ENCODE data around the gene MAPK8.
"Not testable (repeated sequence)": the region's sequence is repeated elsewhere in the genome, so short reads cannot be mapped to it uniquely, and the experiment has no call there.

The MAPK8 gene

DNA sequence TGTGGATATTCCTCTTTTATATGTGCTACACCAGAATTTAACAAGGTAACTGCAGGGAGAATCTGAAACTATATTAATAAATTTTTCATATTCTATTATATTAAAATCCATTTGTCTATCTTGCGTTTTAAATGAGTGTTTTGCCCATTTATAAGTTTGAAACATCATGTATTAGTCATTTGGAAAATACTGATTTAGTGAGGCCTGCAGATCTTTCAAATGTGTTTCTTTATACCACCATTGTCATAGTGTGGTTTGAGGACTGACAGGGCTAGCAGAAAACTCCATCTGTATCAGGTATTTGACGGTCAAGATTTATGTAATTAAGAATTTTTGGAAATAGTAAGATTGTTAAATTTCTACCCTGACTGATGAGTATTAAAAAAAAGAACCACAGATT is 29.3 kb downstream of the MAPK8 start:
- Histone ChIP-seq H3K9ac (ENCODE audit: insufficient read length, low read depth) (no peak overlapping the region), H3K4me3 (ENCODE audit: insufficient read length, low read depth) (no peak overlapping the region)

DNA sequence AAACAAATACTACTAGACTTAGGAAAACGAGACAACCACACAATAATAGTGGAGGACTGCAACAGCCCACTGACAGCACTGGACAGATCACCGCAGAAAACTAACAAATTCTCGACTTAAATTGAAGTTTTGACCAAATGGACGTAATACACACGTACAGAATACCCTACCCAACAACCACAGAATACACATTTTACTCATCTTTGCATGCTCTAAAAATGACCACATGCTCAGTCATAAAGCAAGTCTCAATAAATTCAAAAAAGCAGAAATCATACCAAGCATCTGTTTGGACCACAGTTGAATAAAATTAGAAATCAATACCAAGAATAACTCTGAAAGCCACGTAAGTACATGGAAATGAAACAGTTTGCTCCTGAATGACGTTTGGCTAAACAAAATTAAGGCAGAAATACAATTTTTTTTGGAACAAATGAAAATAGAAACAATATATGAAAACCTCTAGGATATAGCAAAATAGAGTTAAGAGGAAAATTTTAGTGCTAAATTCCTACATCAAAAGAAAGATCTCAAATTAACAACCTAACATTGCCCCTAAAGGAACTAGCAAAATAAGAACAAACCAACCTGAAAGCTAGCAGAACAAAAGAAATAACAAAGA is 30.6 kb downstream of the MAPK8 start:
- Histone ChIP-seq H3K27me3 (ENCODE audit: insufficient read depth, insufficient read length) (no peaks in the 10 kb centered on the region), H3K9ac (ENCODE audit: insufficient read length, low read depth) (no peak overlapping the region), H3K9me3 (ENCODE audit: insufficient read depth, low read length) (peaks cover 5% of the 10 kb centered on the region; the same call in 1 of the 2 replicates), H3K36me3 (ENCODE audit: insufficient read depth, insufficient read length, low read length) (peaks cover 4% of the 10 kb centered on the region), H3K4me1 (ENCODE audit: insufficient read depth, insufficient read length) (no peaks in the 10 kb centered on the region), H3K4me3 (ENCODE audit: insufficient read length, low read depth) (no peak overlapping the region)
- DNase-seq (ENCODE audit: low read depth, low spot score), result no peak
- TF ChIP-seq YY1 (IDR thresholded peaks at IDR 0.05; ENCODE audit: insufficient read depth, insufficient read length) (no peak), ZNF274 (IDR thresholded peaks at IDR 0.05; ENCODE audit: low read depth, low read length) (no peak), SUZ12 (IDR thresholded peaks at IDR 0.05; ENCODE audit: extremely low read depth, insufficient read depth, insufficient read length) (no peak)

More for the DNA sequence above, 29.3 kb downstream of the MAPK8 start:
- TF ChIP-seq ZNF274 (IDR thresholded peaks at IDR 0.05; ENCODE audit: low read depth, low read length), result no peak
- TF ChIP-seq YY1 (IDR thresholded peaks at IDR 0.05; ENCODE audit: insufficient read depth, insufficient read length), result no peak
- no peak for TF ChIP-seq SUZ12 (IDR thresholded peaks at IDR 0.05; ENCODE audit: extremely low read depth, insufficient read depth, insufficient read length)
- H3K9me3 ChIP-seq (ENCODE audit: insufficient read depth, low read length), result peaks cover 18% of the 10 kb centered on the region; the same call in 1 of the 2 replicates
- peaks cover 4% of the 10 kb centered on the region for H3K36me3 ChIP-seq (ENCODE audit: insufficient read depth, insufficient read length, low read length)
- DNase-seq (ENCODE audit: low read depth, low spot score), result no peak
- no peaks in the 10 kb centered on the region for H3K4me1 ChIP-seq (ENCODE audit: insufficient read depth, insufficient read length)
- H3K27me3 ChIP-seq (ENCODE audit: insufficient read depth, insufficient read length), result no peaks in the 10 kb centered on the region

DNA sequence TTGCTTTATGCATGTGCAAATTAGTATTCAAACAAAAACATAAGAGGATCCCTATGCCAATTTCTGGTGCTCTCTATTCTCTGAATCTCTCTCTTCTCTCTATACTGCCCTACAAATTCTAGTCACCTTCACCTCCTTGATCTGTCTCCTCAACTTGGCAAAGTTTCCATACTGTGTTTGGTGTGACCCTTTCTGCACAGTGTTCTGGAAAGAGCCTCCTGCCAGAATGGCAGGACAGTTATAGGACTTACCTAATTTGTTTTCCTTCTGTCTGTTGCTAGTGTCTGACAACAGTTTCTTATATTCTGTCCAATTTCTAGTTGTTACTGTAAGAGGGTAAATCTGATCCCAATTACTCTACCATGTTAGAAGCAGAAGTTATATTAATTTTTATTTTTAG is 34.3 kb downstream of the MAPK8 start:
- TF ChIP-seq YY1 (IDR thresholded peaks at IDR 0.05; ENCODE audit: insufficient read depth, insufficient read length) (no peak), ZNF274 (IDR thresholded peaks at IDR 0.05; ENCODE audit: low read depth, low read length) (no peak), SUZ12 (IDR thresholded peaks at IDR 0.05; ENCODE audit: extremely low read depth, insufficient read depth, insufficient read length) (no peak)
- no peak overlapping the region for H3K9ac ChIP-seq (ENCODE audit: insufficient read length, low read depth)

DNA sequence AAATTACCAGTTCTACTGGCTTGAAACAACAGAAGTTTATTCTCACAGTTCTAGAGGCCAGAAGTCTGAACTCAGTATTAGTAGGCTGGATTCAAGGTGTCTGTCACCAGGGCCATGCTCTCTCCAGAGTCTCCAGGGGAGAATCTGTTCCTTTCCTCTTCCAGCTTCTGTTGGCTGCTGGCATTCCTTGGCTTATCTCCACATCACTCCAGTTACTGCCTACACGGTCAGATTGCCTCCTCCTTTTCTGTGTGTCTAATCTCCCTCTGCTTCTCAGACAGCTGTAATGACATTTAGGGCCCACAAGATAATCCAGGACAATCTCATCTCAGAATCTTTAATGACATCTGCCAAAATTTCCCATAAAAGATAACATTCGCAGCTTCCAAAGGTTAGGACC is 36.6 kb downstream of the MAPK8 start:
- Histone ChIP-seq H3K36me3 (ENCODE audit: insufficient read depth, insufficient read length, low read length) (no peaks in the 10 kb centered on the region), H3K27me3 (ENCODE audit: insufficient read depth, insufficient read length) (no peaks in the 10 kb centered on the region), H3K4me1 (ENCODE audit: insufficient read depth, insufficient read length) (no peaks in the 10 kb centered on the region), H3K9ac (ENCODE audit: insufficient read length, low read depth) (no peak overlapping the region), H3K9me3 (ENCODE audit: insufficient read depth, low read length) (0 out of 2 replicates have a peak, but pooled peaks cover 6% of the 10 kb centered on the region), H3K4me3 (ENCODE audit: insufficient read length, low read depth) (no peak overlapping the region)
- TF ChIP-seq YY1 (IDR thresholded peaks at IDR 0.05; ENCODE audit: insufficient read depth, insufficient read length), result no peak
- no peak for TF ChIP-seq ZNF274 (IDR thresholded peaks at IDR 0.05; ENCODE audit: low read depth, low read length)
- no peak for TF ChIP-seq SUZ12 (IDR thresholded peaks at IDR 0.05; ENCODE audit: extremely low read depth, insufficient read depth, insufficient read length)
- no peak for DNase-seq (ENCODE audit: low read depth, low spot score)

More for the DNA sequence above, 34.3 kb downstream of the MAPK8 start:
- no peaks in the 10 kb centered on the region for H3K4me1 ChIP-seq (ENCODE audit: insufficient read depth, insufficient read length)
- H3K9me3 ChIP-seq (ENCODE audit: insufficient read depth, low read length), result no peaks in the 10 kb centered on the region
- H3K36me3 ChIP-seq (ENCODE audit: insufficient read depth, insufficient read length, low read length), result peaks cover 4% of the 10 kb centered on the region
- DNase-seq (ENCODE audit: low read depth, low spot score), result no peak
- no peaks in the 10 kb centered on the region for H3K27me3 ChIP-seq (ENCODE audit: insufficient read depth, insufficient read length)
- no peak overlapping the region for H3K4me3 ChIP-seq (ENCODE audit: insufficient read length, low read depth)

DNA sequence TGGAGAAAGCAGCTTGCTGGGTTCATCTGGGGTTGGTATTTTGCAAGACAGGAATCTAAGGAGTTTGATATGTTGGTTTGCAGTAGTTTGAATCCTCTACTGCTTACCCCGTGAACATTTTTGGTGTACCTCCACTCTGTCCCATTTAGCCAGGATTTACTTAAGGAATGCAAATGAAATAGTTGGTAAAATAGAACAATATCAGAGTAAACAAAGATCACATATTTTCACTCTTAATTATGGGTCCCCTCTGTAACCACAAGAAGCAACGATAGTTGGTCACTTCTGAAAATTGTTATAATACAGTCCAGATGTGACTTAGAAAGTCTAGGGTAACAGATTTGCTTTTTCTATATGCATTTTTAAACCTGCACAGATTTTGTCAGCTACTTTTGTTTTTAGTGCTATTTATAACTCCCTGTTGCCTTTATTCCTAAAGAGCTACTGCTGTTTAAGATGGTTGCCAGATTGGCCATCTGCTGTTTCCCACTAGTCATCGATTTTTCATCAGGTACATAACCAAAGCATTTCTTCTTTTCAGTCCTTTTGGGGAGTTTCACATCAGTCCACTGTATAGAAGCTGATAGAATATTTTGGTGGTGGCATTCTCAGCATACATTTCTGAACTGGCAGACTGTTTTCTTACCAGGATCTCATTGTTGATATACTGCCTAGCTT is 37.6 kb downstream of the MAPK8 start:
- no peak for DNase-seq (ENCODE audit: low read depth, low spot score)
- TF ChIP-seq YY1 (IDR thresholded peaks at IDR 0.05; ENCODE audit: insufficient read depth, insufficient read length) (no peak), ZNF274 (IDR thresholded peaks at IDR 0.05; ENCODE audit: low read depth, low read length) (no peak), SUZ12 (IDR thresholded peaks at IDR 0.05; ENCODE audit: extremely low read depth, insufficient read depth, insufficient read length) (no peak)
- H3K9ac ChIP-seq (ENCODE audit: insufficient read length, low read depth), result no peak overlapping the region
- H3K4me1 ChIP-seq (ENCODE audit: insufficient read depth, insufficient read length), result no peaks in the 10 kb centered on the region
- no peaks in the 10 kb centered on the region for H3K36me3 ChIP-seq (ENCODE audit: insufficient read depth, insufficient read length, low read length)
- 0 out of 2 replicates have a peak, but pooled peaks cover 6% of the 10 kb centered on the region for H3K9me3 ChIP-seq (ENCODE audit: insufficient read depth, low read length)
- no peak overlapping the region for H3K4me3 ChIP-seq (ENCODE audit: insufficient read length, low read depth)
- H3K27me3 ChIP-seq (ENCODE audit: insufficient read depth, insufficient read length), result no peaks in the 10 kb centered on the region

DNA sequence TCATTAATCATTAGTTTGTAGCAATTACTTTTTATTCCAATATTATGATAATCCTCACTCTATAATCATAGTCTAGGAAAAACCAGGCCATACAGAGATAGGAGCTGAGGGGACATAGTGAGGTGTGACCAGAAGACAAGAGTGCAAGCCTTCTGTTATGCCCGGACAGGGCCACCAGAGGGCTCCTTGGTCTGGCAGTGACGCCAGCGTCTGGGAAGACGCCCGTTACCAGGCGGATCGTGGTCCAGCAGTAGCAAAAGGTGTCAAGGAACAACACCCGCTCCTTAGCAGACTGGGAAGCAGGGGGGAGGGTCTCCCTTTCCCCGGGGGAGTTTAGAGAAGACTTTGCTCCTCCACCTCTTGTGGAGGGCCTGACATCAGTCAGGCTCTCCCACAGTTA is 39.8 kb downstream of the MAPK8 start:
- DNase-seq (ENCODE audit: low read depth, low spot score); H3K9me3 ChIP-seq (ENCODE audit: insufficient read depth, low read length); H3K4me1 ChIP-seq (ENCODE audit: insufficient read depth, insufficient read length); H3K36me3 ChIP-seq (ENCODE audit: insufficient read depth, insufficient read length, low read length); H3K4me3 ChIP-seq (ENCODE audit: insufficient read length, low read depth); H3K27me3 ChIP-seq (ENCODE audit: insufficient read depth, insufficient read length); H3K9ac ChIP-seq (ENCODE audit: insufficient read length, low read depth): not testable (repeated sequence)

DNA sequence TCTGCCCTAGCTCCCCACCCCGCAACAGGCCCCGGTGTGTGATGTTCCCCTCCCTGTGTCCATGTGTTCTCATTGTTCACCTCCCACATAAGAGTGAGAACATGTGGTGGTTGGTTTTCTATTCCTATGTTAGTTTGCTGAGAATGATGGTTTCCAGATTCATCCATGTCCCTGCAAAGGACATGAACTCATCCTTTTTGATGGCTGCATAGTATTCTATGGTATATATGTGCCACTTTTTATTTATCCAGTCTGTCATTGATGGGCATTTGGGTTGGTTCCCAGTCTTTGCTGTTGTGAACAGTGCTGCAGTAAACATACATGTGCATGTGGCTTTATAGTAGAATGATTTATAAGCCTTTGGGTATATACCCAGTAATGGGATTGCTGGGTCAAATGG is 41.1 kb downstream of the MAPK8 start:
- not testable (repeated sequence) for H3K27me3 ChIP-seq (ENCODE audit: insufficient read depth, insufficient read length); DNase-seq (ENCODE audit: low read depth, low spot score); H3K4me3 ChIP-seq (ENCODE audit: insufficient read length, low read depth); H3K9ac ChIP-seq (ENCODE audit: insufficient read length, low read depth); H3K9me3 ChIP-seq (ENCODE audit: insufficient read depth, low read length); H3K4me1 ChIP-seq (ENCODE audit: insufficient read depth, insufficient read length); H3K36me3 ChIP-seq (ENCODE audit: insufficient read depth, insufficient read length, low read length)

DNA sequence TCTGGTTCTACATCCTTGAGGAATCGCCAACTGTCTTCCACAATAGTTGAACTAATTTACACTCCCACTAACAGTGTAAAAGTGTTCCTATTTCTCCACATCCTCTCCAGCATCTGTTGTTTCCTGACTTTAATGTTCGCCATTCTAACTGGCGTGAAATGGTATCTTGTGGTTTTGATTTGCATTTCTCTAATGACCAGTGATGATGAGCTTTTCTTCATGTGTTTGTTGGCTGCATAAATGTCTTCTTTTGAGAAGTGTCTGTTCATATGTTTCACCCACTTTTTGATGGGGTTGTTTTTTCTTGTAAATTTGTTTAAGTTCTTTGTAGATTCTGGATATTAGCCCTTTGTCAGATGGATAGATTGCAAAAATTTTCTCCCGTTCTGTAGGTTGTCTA is 41.5 kb downstream of the MAPK8 start:
- not testable (repeated sequence) for H3K4me3 ChIP-seq (ENCODE audit: insufficient read length, low read depth); H3K9ac ChIP-seq (ENCODE audit: insufficient read length, low read depth); H3K27me3 ChIP-seq (ENCODE audit: insufficient read depth, insufficient read length); DNase-seq (ENCODE audit: low read depth, low spot score); H3K9me3 ChIP-seq (ENCODE audit: insufficient read depth, low read length); H3K4me1 ChIP-seq (ENCODE audit: insufficient read depth, insufficient read length); H3K36me3 ChIP-seq (ENCODE audit: insufficient read depth, insufficient read length, low read length)
